Fibroblast of pulmonary artery (primary cell): ENCODE measurements around the gene C1orf116.

Experiments
- DNase-seq: peaks from one replicate; pipeline ENCODE4 v3.0.0-alpha.2; 2010; ENCODE audit warnings: low read depth
- H3K4me3 ChIP-seq: replicated peaks from 2 replicates; pipeline ENCODE4 v1.5.1; 2011; ENCODE audit warnings: low read depth, mild to moderate bottlenecking, control low read depth, low read length, moderate library complexity
- CTCF ChIP-seq: IDR thresholded peaks from 2 replicates; pipeline ENCODE4 v1.5.1; 2011; ENCODE audit warnings: mild to moderate bottlenecking, control low read depth, low read length, inconsistent platforms; ENCODE audit errors: missing control alignments

The C1orf116 gene

GRCh38 chr1:207032528-207033017, at the start of gene C1orf116:
Gene C1orf116 (minus strand): TSS chr1:207032756. CDS start chr1:207027598, 5,158 bp downstream.
- no peak within 1 kb of the TSS for H3K4me3 ChIP-seq
- TF ChIP-seq CTCF, result no peak
- no peak for DNase-seq

GRCh38 chr1:207081806-207082205, 49.2 kb upstream of the C1orf116 start:
- no peak for TF ChIP-seq CTCF
- no peak for DNase-seq
- H3K4me3 ChIP-seq, result no peak overlapping the region

GRCh38 chr1:207081088-207081487, 48.5 kb upstream of the C1orf116 start:
- TF ChIP-seq CTCF, result no peak
- H3K4me3 ChIP-seq, result no peak overlapping the region
- DNase-seq, result no peak

GRCh38 chr1:207079706-207080241, 47.2 kb upstream of the C1orf116 start:
- no peak overlapping the region for H3K4me3 ChIP-seq
- DNase-seq, result no peak
- no peak for TF ChIP-seq CTCF

- TF ChIP-seq CTCF, result no peak
- no peak for DNase-seq
- no peak overlapping the region for H3K4me3 ChIP-seq
Measured at GRCh38 chr1:207078578-207079132, 46.1 kb upstream of the C1orf116 start.

- no peak for TF ChIP-seq CTCF
- H3K4me3 ChIP-seq, result no peak overlapping the region
- DNase-seq, result peak; percentile 88
Measured at GRCh38 chr1:207077470-207078377, 45.2 kb upstream of the C1orf116 start.
